ENCODE results near the gene FGF10. TPM values are rescaled to one million over a fixed set of nuclear protein-coding genes. Genes with fewer than 3 reads are reported as not detected.

FGF10 gene
- total and polyA plus RNA-seq, 2 donors from 2014 or later, result 0.19 to 6.3 TPM

DNA sequence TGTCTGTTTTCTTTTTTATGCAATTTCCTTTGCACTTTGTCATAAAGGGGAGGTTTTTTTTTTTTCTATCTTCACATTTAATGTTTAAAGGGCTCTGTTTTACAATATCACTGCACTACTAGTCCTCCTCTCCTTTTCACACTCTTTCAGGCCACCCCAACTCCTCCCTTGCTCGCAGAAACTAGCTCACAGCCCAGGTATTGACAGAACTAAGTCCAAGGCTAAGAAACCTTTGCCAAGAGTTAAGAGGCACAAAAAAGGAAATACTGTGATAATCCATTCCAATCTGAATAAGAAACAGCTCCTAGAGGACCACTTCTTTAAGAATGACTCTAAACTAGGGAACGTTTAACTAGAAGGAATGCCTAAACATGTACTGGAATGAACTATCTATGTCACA, 1.1 kb upstream of the FGF10 start:
- no peak overlapping the region for H3K27ac ChIP-seq (ENCODE audit: low read depth in 2 of 2, low read length in 2 of 2)
- DNase-seq, result peak in 2 of 5 donors; percentile 15 to 21
- no peak overlapping the region for H3K4me3 ChIP-seq (ENCODE audit: low read length in 3 of 3)
- peaks cover 0 to 5% (median 3%) of the 10 kb centered on the region in 3 donors for H3K4me1 ChIP-seq (ENCODE audit: control insufficient read depth in 2 of 3, insufficient read depth in 2 of 3, low read depth in 1 of 3, low read length in 3 of 3)
- intact Hi-C loops (cut with DNase I), result no loop called here
- H3K9me3 ChIP-seq (ENCODE audit: control insufficient read depth in 2 of 3, insufficient read depth in 1 of 3, low read length in 3 of 3), result no peaks in the 10 kb centered on the region
- FAIRE-seq, result no peak
- peak overlapping the region in 1 of 3 donors; percentile 41 for H3K9ac ChIP-seq (ENCODE audit: low read length in 3 of 3)
- H3K36me3 ChIP-seq (ENCODE audit: control insufficient read depth in 2 of 3, insufficient read depth in 3 of 3, low read length in 3 of 3), result no peaks in the 10 kb centered on the region
- TF ChIP-seq CTCF (IDR thresholded peaks at IDR 0.05; ENCODE audit: borderline replicate concordance, extremely low read depth, insufficient read depth), result no peak
- H3K27me3 ChIP-seq (ENCODE audit: control insufficient read depth, insufficient read depth, low read length), result peaks cover 4% of the 10 kb centered on the region

- H3K27me3 ChIP-seq (ENCODE audit: control insufficient read depth, insufficient read depth, low read length), result peaks cover 4% of the 10 kb centered on the region
- intact Hi-C loops (cut with DNase I), result no loop called here
Measured at GRCh38 chr5:44389823-44390143, 563 bp upstream of the FGF10 start.

GRCh38 chr5:44388321-44389089, 715 bp downstream of the FGF10 start:
- Histone ChIP-seq H3K4me3 (ENCODE audit: low read length in 3 of 3) (peak overlapping the region; percentile 57 to 81 (median 59)), H3K4me1 (ENCODE audit: control insufficient read depth in 2 of 3, insufficient read depth in 2 of 3, low read depth in 1 of 3, low read length in 3 of 3) (peaks cover 0 to 5% (median 3%) of the 10 kb centered on the region in 3 donors), H3K9ac (ENCODE audit: low read length in 3 of 3) (peak overlapping the region in 2 of 3 donors; percentile 8 to 76), H3K36me3 (ENCODE audit: control insufficient read depth in 2 of 3, insufficient read depth in 3 of 3, low read length in 3 of 3) (no peaks in the 10 kb centered on the region), H3K27ac (ENCODE audit: low read depth in 2 of 2, low read length in 2 of 2) (no peak overlapping the region), H3K9me3 (ENCODE audit: control insufficient read depth in 2 of 3, insufficient read depth in 1 of 3, low read length in 3 of 3) (no peaks in the 10 kb centered on the region), H3K27me3 (ENCODE audit: control insufficient read depth, insufficient read depth, low read length) (peaks cover 4% of the 10 kb centered on the region)
- intact Hi-C loops (cut with DNase I), result no loop called here
- DNase-seq (peak; percentile 53 to 68 (median 65)), FAIRE-seq (no peak)
- no peak for TF ChIP-seq CTCF (IDR thresholded peaks at IDR 0.05; ENCODE audit: borderline replicate concordance, extremely low read depth, insufficient read depth)

More at GRCh38 chr5:44389823-44390143, 563 bp upstream of the FGF10 start:
- peak in 1 of 5 donors; percentile 62 for DNase-seq
- Histone ChIP-seq H3K9me3 (ENCODE audit: control insufficient read depth in 2 of 3, insufficient read depth in 1 of 3, low read length in 3 of 3) (no peaks in the 10 kb centered on the region), H3K9ac (ENCODE audit: low read length in 3 of 3) (peak overlapping the region in 1 of 3 donors; percentile 41), H3K4me3 (ENCODE audit: low read length in 3 of 3) (peak overlapping the region; percentile 15 to 60 (median 59)), H3K27ac (ENCODE audit: low read depth in 2 of 2, low read length in 2 of 2) (no peak overlapping the region), H3K36me3 (ENCODE audit: control insufficient read depth in 2 of 3, insufficient read depth in 3 of 3, low read length in 3 of 3) (no peaks in the 10 kb centered on the region), H3K4me1 (ENCODE audit: control insufficient read depth in 2 of 3, insufficient read depth in 2 of 3, low read depth in 1 of 3, low read length in 3 of 3) (peaks cover 0 to 5% (median 3%) of the 10 kb centered on the region in 3 donors)
- no peak for FAIRE-seq
- no peak for TF ChIP-seq CTCF (IDR thresholded peaks at IDR 0.05; ENCODE audit: borderline replicate concordance, extremely low read depth, insufficient read depth)
